ENCODE data around the gene DDR1.

DDR1 gene

DNA sequence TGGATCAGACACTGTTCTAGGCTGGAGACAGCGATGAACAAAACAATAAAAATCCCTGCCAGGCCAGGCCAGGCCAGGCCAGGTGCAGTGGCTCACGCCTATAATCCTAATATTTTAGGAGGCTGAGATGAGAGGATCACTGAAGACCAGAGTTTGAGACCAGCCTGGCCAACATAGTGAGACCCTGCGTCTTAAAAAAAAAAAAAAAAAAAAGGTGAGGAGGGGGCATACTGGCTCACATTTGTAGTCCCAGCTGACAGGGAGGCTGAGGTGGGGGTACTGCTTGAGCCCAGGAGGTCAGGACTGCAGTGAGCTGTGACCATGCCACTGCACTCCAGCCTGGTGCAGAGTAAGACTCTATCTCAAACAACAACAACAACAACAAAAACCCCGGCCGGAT is 61.0 kb downstream of the DDR1 start:
- DNase-seq: no peak

DNA sequence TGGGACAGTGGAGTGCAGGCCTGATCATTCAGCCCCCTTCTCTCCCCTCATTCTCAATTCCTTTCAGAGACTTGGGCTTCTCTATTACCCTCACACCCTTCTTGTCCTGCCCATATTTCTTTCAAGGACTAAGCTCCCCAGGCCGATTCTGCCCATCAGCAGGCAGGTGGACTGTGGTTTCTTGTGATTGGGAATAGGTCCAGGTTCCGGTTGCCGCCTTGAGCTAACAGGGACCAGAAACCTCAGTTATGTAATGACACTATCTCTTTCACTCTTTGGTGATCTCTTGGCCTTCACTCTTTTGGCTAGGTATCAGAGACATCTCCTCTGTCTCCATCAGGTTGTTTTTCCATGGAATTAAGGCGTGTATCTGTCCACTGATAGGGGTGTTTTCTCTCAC is 62.9 kb downstream of the DDR1 start:
- DNase-seq: no peak

DNA sequence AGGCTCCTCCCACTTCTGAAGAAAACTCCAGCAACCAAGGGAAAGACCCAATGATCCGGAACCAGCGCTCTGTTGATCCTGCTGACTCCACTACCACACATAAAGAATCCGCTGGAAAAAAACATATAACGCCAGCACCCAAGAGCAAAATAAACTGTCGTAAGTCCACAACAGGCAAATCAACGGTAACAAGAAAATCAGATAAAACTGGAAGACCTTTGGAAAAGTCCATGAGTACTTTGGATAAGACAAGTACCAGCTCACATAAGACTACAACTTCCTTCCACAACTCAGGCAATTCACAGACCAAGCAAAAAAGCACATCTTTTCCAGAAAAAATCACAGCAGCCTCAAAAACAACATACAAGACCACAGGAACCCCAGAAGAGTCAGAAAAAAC is 64.5 kb downstream of the DDR1 start:
- no peak for DNase-seq
